GM12878 (cell line): ENCODE results near the gene HSCB. TPM values are rescaled to one million over a fixed set of nuclear protein-coding genes. Genes with fewer than 3 reads are reported as not detected.

Experiments
- ATAC-seq: fragments of 200-7000 bp; cut with Tn5 transposase; 3 replicates; pipeline ENCODE4 v1.9.1; 2020; ENCODE audit warnings: mild to moderate bottlenecking, moderate library complexity
- BruUV-seq: library from RNA; stranded (reverse); fragments of 400-500 nt; replicated peaks from 2 replicates; lab custom pipeline; 2021; lab: Mats Ljungman, UMichigan
- CTCF ChIA-PET: fragments of 300-600 bp; sonication (Branson Sonifier 250); formaldehyde crosslinking; extraction: SDS; loops from one replicate; lab custom pipeline; 2021; ENCODE audit warnings: inconsistent platforms; lab: Yijun Ruan, JAX
- POLR2A ChIA-PET: fragments of 350-600 bp; formaldehyde crosslinking; extraction: SDS; loops from one replicate; lab custom pipeline; 2021; ENCODE audit warnings: inconsistent platforms; lab: Charles Lee
- RAD21 ChIA-PET: fragments of 300-600 bp; sonication (Branson Sonifier 250); formaldehyde crosslinking; loops from one replicate; lab custom pipeline; 2023; ENCODE audit warnings: antibody characterized with exemption; ENCODE audit not compliant: unreplicated experiment; lab: Charles Lee
- SMC1A ChIA-PET: fragments of 300-600 bp; sonication (Branson Sonifier 250); formaldehyde crosslinking; loops from one replicate; lab custom pipeline; 2023; ENCODE audit not compliant: unreplicated experiment, uncharacterized antibody; lab: Charles Lee
- DNase-seq: peaks from one replicate; pipeline ENCODE4 v3.0.0-alpha.2; 2011; ENCODE audit warnings: low read depth, low spot score
- FAIRE-seq: peaks from 3 replicates; lab custom pipeline; 2011; peaks lifted over from hg19 to GRCh38; lab: Jason Lieb, UNC
- H2AFZ ChIP-seq: 2 replicates; pipeline ENCODE4 v1.6.0; 2011; ENCODE audit warnings: low read depth, low read length, control low read depth; ENCODE audit not compliant: control insufficient read depth
- H3K27ac ChIP-seq: 2 replicates; pipeline ENCODE4 v1.5.1; 2011; ENCODE audit warnings: control low read depth; ENCODE audit not compliant: control insufficient read depth, insufficient read depth
- H3K27me3 ChIP-seq, 2 experiments: replicated peaks in 1 of 2; 2 replicates each; pipeline versions ENCODE4 v1.6.0 to v1.6.1; 2011; ENCODE audit warnings: low read length in 1 of 2; ENCODE audit not compliant: control insufficient read depth in 2 of 2, insufficient read depth in 2 of 2
- H3K36me3 ChIP-seq, 2 experiments: 2 replicates each; pipeline ENCODE4 v1.5.1; 2011; ENCODE audit warnings: low read length in 1 of 2; ENCODE audit not compliant: control insufficient read depth in 2 of 2, insufficient read depth in 2 of 2
- H3K4me1 ChIP-seq: 2 replicates; pipeline ENCODE4 v1.6.1; 2011; ENCODE audit warnings: mild to moderate bottlenecking, low read length, moderate library complexity, mixed read lengths; ENCODE audit not compliant: control insufficient read depth, insufficient read depth
- H3K4me2 ChIP-seq: 2 replicates; pipeline ENCODE4 v1.6.0; 2011; ENCODE audit warnings: control low read depth; ENCODE audit not compliant: control insufficient read depth, insufficient read depth
- H3K4me3 ChIP-seq: fragments of 200-600 bp; sonication (generic); 2 replicates; pipeline ENCODE4 v1.5.1; 2016
- H3K79me2 ChIP-seq: 2 replicates; pipeline ENCODE4 v1.6.0; 2011; ENCODE audit warnings: low read length; ENCODE audit not compliant: control insufficient read depth, insufficient read depth
- H3K9ac ChIP-seq: 2 replicates; pipeline ENCODE4 v1.8.0; 2011; ENCODE audit warnings: low read length, control low read depth, mixed read lengths; ENCODE audit not compliant: control insufficient read depth, insufficient read depth
- H3K9me3 ChIP-seq: replicated peaks from 3 replicates; pipeline ENCODE4 v1.5.1; 2011; ENCODE audit warnings: mild to moderate bottlenecking, low read length; ENCODE audit not compliant: control insufficient read depth, insufficient read depth
- H4K20me1 ChIP-seq: 2 replicates; pipeline ENCODE4 v1.6.0; 2011; ENCODE audit not compliant: control insufficient read depth, insufficient read depth
- ASH2L ChIP-seq: fragments of 300-600, 200-600 bp; sonication (generic); IDR thresholded peaks from 2 replicates; pipeline ENCODE4 v1.6.1; 2017; ENCODE audit warnings: low read depth, mild to moderate bottlenecking, borderline replicate concordance
- BACH1 ChIP-seq: fragments of 450-650 bp; IDR thresholded peaks from 2 replicates; pipeline ENCODE4 v1.6.1; 2017; ENCODE audit warnings: mild to moderate bottlenecking, borderline replicate concordance
- IKZF2 ChIP-seq, 2 experiments: fragments of 450-650 bp; IDR thresholded peaks; 2 replicates each; pipeline ENCODE4 v1.6.1; 2017; ENCODE audit warnings: mild to moderate bottlenecking in 2 of 2, moderate library complexity in 2 of 2
- IRF5 ChIP-seq: fragments of 450-650 bp; IDR thresholded peaks from 2 replicates; pipeline ENCODE4 v1.6.1; 2017; ENCODE audit warnings: borderline replicate concordance
- RFX5 ChIP-seq: IDR thresholded peaks from 2 replicates; pipeline ENCODE4 v1.6.1; 2011; ENCODE audit warnings: low read depth, low read length, improper control_type of control experiment
- SREBF1 ChIP-seq: IDR thresholded peaks from 2 replicates; pipeline ENCODE4 v1.6.1; 2012; ENCODE audit warnings: mild to moderate bottlenecking, low read length
- WGBS: methylation state at CpG from one replicate; pipeline ENCODE4 v1.1.6; 2016; ENCODE audit warnings: low lambda C conversion rate; ENCODE audit not compliant: insufficient replicate concordance, insufficient coverage; ENCODE audit errors: missing lambda C conversion rate; 5-methylcytosine and 5-hydroxymethylcytosine counted together
- in situ Hi-C: fragments of 300-500 bp; cut with MboI; formaldehyde crosslinking; loops from 9 replicates; pipeline ENCODE4 v1.14.3; 2018; ENCODE audit warnings: mixed read lengths
- intact Hi-C: fragments of 100-400 bp; cut with micrococcal nuclease; formaldehyde crosslinking; loops from one replicate; pipeline ENCODE4 v1.14.2; 2022; ENCODE audit not compliant: unreplicated experiment
- polyA plus RNA-seq, 11 experiments: library from polyadenylated mRNA; depleted of rRNA in 4 of 11; unstranded in 6 of 11; stranded (reverse) in 5 of 11; fragments of >200 nt; fragmentation: Nextera tagmentation in 4 of 11; fragmentation: Illumina TruSeq in 1 of 11; extraction: Ambion mirVana in 4 of 11; extraction: Trizol in 1 of 11; gene quantifications; 1 replicate in 1 of 11; 2 replicates in 10 of 11; pipeline versions ENCODE4 v1.2.1 to v1.2.3, GENCODE V29; 2011 to 2016; ENCODE audit warnings: inconsistent platforms in 2 of 11, missing spikeins in 2 of 11, low read depth in 1 of 11
- total RNA-seq, 4 experiments: library from RNA; depleted of rRNA in 3 of 4; stranded (reverse); fragments of >200 nt in 3 of 4; fragmentation: Illumina TruSeq in 1 of 4; extraction: Trizol in 1 of 4; gene quantifications; 2 replicates each; pipeline versions ENCODE4 v1.2.1 to v1.2.3, GENCODE V29; 2013 to 2021

HSCB gene
- total and polyA plus RNA-seq, 10 of the 15 experiments (the other 5 are each of a cell fraction or from before 2014, with no cell fraction given): 10.6 to 28.4 (median 20.8) TPM

GRCh38 chr22:28791124-28791523 is 49.3 kb downstream of the HSCB start:
- FAIRE-seq (no peak), DNase-seq (no peak), ATAC-seq (no peak)
- Histone ChIP-seq H3K36me3 (peaks cover 8 to 21% of the 10 kb centered on the region in 2 experiments), H3K27ac (peak overlapping the region; percentile 64), H3K27me3 (no peaks in the 10 kb centered on the region), H3K9ac (peak overlapping the region; percentile 1; the same call in 1 of the 2 replicates), H3K4me3 (no peak overlapping the region), H3K79me2 (peaks cover 13% of the 10 kb centered on the region), H4K20me1 (no peaks in the 10 kb centered on the region), H3K4me1 (peaks cover 41% of the 10 kb centered on the region), H2AFZ (no peak overlapping the region), H3K9me3 (no peaks in the 10 kb centered on the region), H3K4me2 (peak overlapping the region; percentile 12; the same call in 1 of the 2 replicates)
- 85% methylated on average over 5 of the region's 5 CpGs for WGBS
- TF ChIP-seq SREBF1 (no peak), RFX5 (no peak), IRF5 (no peak), ASH2L (no peak), BACH1 (no peak), IKZF2 (IDR thresholded peaks at IDR 0.05) (no peak)
- RAD21 ChIA-PET: interaction anchor here (0.5 to 7.6 kb wide), 9 partner anchors 9 to 250 kb away, joined by 3 to 69 read pairs (median 9); partner anchors contain the start of gene XBP1
- POLR2A ChIA-PET: interaction anchor here (0.7 to 5.7 kb wide), 8 partner anchors 10 to 250 kb away, joined by 3 to 31 read pairs (median 4); partner anchors contain the start of gene XBP1
- in situ Hi-C loops: no loop called here
- SMC1A ChIA-PET: interaction anchor here (0.8 to 10.7 kb wide), 15 partner anchors 9 to 250 kb away, joined by 3 to 95 read pairs (median 4); partner anchors contain the start of genes CCDC117 and XBP1
- CTCF ChIA-PET: interaction anchor here (0.7 to 10.4 kb wide), 21 partner anchors 8 to 363 kb away, joined by 3 to 126 read pairs (median 5); partner anchors contain the start of genes CCDC117, CHEK2 and HSCB
- no TSS peak for BruUV-seq
- intact Hi-C loops: loop anchor here (5.0 to 10.0 kb wide), 2 partner anchors 49 to 116 kb away; partner anchors contain the start of genes CHEK2, HSCB and TTC28
